ENCODE measurements around the gene CPT1A. TPM values are rescaled to one million over a fixed set of nuclear protein-coding genes. Genes with fewer than 3 reads are reported as not detected.

CPT1A gene
- total RNA-seq: 9.2 and 12.3 TPM in 2 replicates

DNA sequence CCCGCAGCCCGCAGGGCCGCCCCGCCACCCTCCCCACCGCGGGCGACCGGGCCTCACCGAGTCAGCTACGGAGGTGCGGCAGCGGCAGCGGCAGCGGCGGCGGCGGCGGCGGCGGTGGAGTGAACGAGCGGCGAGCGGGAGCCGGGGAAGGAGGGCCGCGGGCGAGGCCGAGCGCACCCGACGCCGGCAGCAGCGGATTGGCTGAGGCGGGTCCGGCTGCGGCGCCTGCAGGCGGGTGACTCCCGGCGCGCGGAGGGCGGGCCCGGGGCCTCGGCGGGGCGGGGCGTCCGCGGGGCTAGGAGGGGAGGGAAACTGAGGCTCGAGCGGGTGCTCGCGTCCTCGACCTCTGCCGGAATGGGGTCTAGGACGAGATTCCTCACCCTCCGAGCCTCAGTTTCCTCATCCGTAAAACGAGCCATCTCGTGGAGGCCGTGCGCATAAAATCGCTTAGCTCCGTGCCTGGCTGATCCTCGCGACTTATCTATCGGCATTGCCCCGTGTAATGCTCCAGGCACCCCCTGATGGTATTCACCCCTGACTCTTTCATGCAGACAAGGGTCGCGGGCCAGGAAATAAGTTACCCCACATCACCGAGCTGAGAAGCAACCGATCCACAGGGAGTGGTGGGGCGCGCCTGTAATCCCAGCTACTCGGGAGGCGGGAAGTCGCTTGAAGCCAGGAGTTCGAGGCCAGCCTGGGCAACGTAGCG is at the start of gene CPT1A:
Gene CPT1A (minus strand): TSS at position 199 of the 709 bp plus-strand sequence. CDS start 26,442 bp downstream, outside the sequence.

GRCh38 chr11:68751331-68751856 is 90.3 kb downstream of the CPT1A start, which contains the start of gene TESMIN:
Gene TESMIN (minus strand): TSS chr11:68751520. CDS start chr11:68750660, 860 bp downstream.

Other genes starting within 250 kb of the CPT1A start
- 7.4 and 8.5 TPM in 2 replicates for gene GAL, start 157.4 kb downstream of the CPT1A start, total RNA-seq
- 1.4 and 9.6 TPM in 2 replicates for gene TESMIN, start 90.4 kb downstream of the CPT1A start, total RNA-seq
- gene MRPL21, start 61.9 kb upstream of the CPT1A start, total RNA-seq: 87.5 and 101 TPM in 2 replicates
- 9.7 and 13.9 TPM in 2 replicates for gene IGHMBP2, start 62.0 kb upstream of the CPT1A start, total RNA-seq
- gene MRGPRD, start 139.1 kb upstream of the CPT1A start, total RNA-seq: not detected in 2 replicates
- 0.07 and 0.37 TPM in 2 replicates for gene MRGPRF, start 171.3 kb upstream of the CPT1A start, total RNA-seq
- 7.5 and 8.3 TPM in 2 replicates for gene TPCN2, start 207.0 kb upstream of the CPT1A start, total RNA-seq